Muscle layer of duodenum (tissue), 2 donors: ENCODE results near the gene RFC1.
"Not testable (repeated sequence)": the region's sequence is repeated elsewhere in the genome, so short reads cannot be mapped to it uniquely, and the experiment has no call there.

Source experiments
- H3K27ac ChIP-seq: one replicate; pipeline ENCODE4 v1.7.0; 2013; ENCODE audit warnings: mild to moderate bottlenecking, low read length
- H3K27me3 ChIP-seq: one replicate; pipeline ENCODE4 v1.7.0; 2013; ENCODE audit warnings: low read depth, mild to moderate bottlenecking, control low read depth, low read length
- H3K36me3 ChIP-seq, 2 donors: one replicate each; pipeline ENCODE4 v1.7.0; 2013; ENCODE audit warnings: low read length in 2 of 2, control low read depth in 1 of 2, mild to moderate bottlenecking in 1 of 2; ENCODE audit not compliant: insufficient read depth in 2 of 2, control insufficient read depth in 1 of 2
- H3K4me1 ChIP-seq, 2 donors: one replicate each; pipeline ENCODE4 v1.7.0; 2013; ENCODE audit warnings: low read length in 2 of 2, mild to moderate bottlenecking in 2 of 2, control low read depth in 1 of 2, moderate library complexity in 1 of 2; ENCODE audit not compliant: insufficient read depth in 2 of 2, control insufficient read depth in 1 of 2
- H3K4me3 ChIP-seq, 2 donors: one replicate each; pipeline ENCODE4 v1.7.0; 2013; ENCODE audit warnings: low read length in 2 of 2, low read depth in 1 of 2, mild to moderate bottlenecking in 1 of 2
- H3K9me3 ChIP-seq, 2 donors: one replicate each; pipeline ENCODE4 v1.7.0; 2013; ENCODE audit warnings: low read length in 2 of 2, control low read depth in 1 of 2, mild to moderate bottlenecking in 1 of 2; ENCODE audit not compliant: control insufficient read depth in 1 of 2
- donor health status: healthy.

RFC1 gene, protein sequence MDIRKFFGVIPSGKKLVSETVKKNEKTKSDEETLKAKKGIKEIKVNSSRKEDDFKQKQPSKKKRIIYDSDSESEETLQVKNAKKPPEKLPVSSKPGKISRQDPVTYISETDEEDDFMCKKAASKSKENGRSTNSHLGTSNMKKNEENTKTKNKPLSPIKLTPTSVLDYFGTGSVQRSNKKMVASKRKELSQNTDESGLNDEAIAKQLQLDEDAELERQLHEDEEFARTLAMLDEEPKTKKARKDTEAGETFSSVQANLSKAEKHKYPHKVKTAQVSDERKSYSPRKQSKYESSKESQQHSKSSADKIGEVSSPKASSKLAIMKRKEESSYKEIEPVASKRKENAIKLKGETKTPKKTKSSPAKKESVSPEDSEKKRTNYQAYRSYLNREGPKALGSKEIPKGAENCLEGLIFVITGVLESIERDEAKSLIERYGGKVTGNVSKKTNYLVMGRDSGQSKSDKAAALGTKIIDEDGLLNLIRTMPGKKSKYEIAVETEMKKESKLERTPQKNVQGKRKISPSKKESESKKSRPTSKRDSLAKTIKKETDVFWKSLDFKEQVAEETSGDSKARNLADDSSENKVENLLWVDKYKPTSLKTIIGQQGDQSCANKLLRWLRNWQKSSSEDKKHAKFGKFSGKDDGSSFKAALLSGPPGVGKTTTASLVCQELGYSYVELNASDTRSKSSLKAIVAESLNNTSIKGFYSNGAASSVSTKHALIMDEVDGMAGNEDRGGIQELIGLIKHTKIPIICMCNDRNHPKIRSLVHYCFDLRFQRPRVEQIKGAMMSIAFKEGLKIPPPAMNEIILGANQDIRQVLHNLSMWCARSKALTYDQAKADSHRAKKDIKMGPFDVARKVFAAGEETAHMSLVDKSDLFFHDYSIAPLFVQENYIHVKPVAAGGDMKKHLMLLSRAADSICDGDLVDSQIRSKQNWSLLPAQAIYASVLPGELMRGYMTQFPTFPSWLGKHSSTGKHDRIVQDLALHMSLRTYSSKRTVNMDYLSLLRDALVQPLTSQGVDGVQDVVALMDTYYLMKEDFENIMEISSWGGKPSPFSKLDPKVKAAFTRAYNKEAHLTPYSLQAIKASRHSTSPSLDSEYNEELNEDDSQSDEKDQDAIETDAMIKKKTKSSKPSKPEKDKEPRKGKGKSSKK

GRCh38 chr4:39365830-39366771 is at the start of gene RFC1:
Gene RFC1, minus strand, starts transcription at chr4:39366362. Its CDS starts 121 bp downstream, at chr4:39366241.
- no peaks in the 10 kb centered on the region for H3K27me3 ChIP-seq
- no peaks in the 10 kb centered on the region for H3K9me3 ChIP-seq
- H3K4me3 ChIP-seq, result peak within 1 kb of the TSS; percentile 79 to 94
- H3K36me3 ChIP-seq, result no peaks in the 10 kb centered on the region
- peak within 1 kb of the TSS; percentile 88 for H3K27ac ChIP-seq
- peaks cover 0 to 20% of the 10 kb centered on the region in 2 donors for H3K4me1 ChIP-seq

GRCh38 chr4:39415678-39416283 is 49.6 kb upstream of the RFC1 start:
- no peaks in the 10 kb centered on the region for H3K9me3 ChIP-seq
- no peaks in the 10 kb centered on the region for H3K4me1 ChIP-seq
- H3K27ac ChIP-seq, result no peak overlapping the region
- no peaks in the 10 kb centered on the region for H3K27me3 ChIP-seq
- H3K4me3 ChIP-seq, result no peak overlapping the region
- H3K36me3 ChIP-seq, result no peaks in the 10 kb centered on the region

- H3K36me3 ChIP-seq, H3K27me3 ChIP-seq, H3K9me3 ChIP-seq: not testable (repeated sequence)
Observed at GRCh38 chr4:39411561-39411960, 45.4 kb upstream of the RFC1 start.

GRCh38 chr4:39410415-39410814 is 44.3 kb upstream of the RFC1 start:
- no peak overlapping the region for H3K27ac ChIP-seq
- H3K36me3 ChIP-seq, result no peaks in the 10 kb centered on the region
- H3K4me3 ChIP-seq, result no peak overlapping the region
- no peaks in the 10 kb centered on the region for H3K9me3 ChIP-seq
- H3K27me3 ChIP-seq, result no peaks in the 10 kb centered on the region
- H3K4me1 ChIP-seq, result no peaks in the 10 kb centered on the region

More at GRCh38 chr4:39411561-39411960, 45.4 kb upstream of the RFC1 start:
- not testable (repeated sequence) for H3K4me1 ChIP-seq, H3K4me3 ChIP-seq, H3K27ac ChIP-seq

DNA sequence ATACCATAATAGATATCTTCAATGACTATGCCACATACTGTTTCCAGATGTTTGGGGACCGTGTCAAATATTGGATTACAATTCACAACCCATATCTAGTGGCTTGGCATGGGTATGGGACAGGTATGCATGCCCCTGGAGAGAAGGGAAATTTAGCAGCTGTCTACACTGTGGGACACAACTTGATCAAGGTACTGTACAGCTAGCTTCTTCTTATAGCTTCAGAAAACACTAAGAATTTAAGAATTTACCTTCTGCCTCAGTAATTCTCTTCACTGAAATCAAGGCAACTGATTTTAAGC is 41.4 kb upstream of the RFC1 start:
- Histone ChIP-seq H3K4me3 (no peak overlapping the region), H3K27ac (no peak overlapping the region), H3K9me3 (no peaks in the 10 kb centered on the region), H3K4me1 (no peaks in the 10 kb centered on the region), H3K36me3 (no peaks in the 10 kb centered on the region), H3K27me3 (no peaks in the 10 kb centered on the region)

DNA sequence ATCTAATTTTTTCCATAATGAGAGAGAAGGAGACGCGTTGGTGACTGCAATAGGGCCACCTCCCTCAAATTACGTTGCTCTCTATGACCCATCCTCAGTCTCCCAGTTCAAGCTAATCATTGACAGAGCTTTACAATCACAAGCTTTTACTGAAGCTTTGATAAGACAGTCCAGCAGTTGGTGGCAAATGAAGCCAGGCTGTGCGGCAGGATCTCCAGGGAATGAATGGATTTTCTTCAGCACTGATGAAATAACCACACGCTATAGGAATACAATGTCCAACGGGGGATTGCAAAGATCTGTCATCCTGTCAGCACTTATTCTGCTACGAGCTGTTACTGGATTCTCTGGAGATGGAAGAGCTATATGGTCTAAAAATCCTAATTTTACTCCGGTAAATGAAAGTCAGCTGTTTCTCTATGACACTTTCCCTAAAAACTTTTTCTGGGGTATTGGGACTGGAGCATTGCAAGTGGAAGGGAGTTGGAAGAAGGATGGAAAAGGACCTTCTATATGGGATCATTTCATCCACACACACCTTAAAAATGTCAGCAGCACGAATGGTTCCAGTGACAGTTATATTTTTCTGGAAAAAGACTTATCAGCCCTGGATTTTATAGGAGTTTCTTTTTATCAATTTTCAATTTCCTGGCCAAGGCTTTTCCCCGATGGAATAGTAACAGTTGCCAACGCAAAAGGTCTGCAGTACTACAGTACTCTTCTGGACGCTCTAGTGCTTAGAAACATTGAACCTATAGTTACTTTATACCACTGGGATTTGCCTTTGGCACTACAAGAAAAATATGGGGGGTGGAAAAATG is 40.8 kb upstream of the RFC1 start, which contains the start of gene KLB:
Gene KLB, plus strand, starts transcription at position 168 of the 821 bp plus-strand sequence. Its CDS starts 20 bp downstream, at position 188.
- Histone ChIP-seq H3K36me3 (no peaks in the 10 kb centered on the region), H3K9me3 (no peaks in the 10 kb centered on the region), H3K4me1 (no peaks in the 10 kb centered on the region), H3K27me3 (no peaks in the 10 kb centered on the region), H3K27ac (no peak within 1 kb of the TSS), H3K4me3 (no peak within 1 kb of the TSS)

DNA sequence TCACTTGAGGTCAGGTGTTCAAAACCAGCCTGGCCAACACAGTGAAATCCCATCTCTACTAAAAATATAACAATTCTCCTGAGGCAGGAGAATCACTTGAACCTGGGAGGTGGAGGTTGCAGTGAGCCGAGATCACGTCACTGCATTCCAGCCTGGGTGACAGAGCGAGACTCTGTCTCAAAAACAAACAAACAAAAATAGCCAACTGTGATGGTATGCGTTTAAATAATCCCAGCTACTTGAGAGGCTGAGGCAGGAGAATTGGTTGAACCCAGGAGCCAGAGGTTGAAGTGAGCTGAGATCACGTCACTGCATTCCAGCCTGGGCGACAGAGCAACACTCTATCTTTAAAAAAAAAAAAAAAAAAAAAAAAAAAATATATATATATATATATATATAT is 35.5 kb upstream of the RFC1 start:
- H3K36me3 ChIP-seq, H3K9me3 ChIP-seq, H3K4me1 ChIP-seq, H3K4me3 ChIP-seq, H3K27ac ChIP-seq, H3K27me3 ChIP-seq: not testable (repeated sequence)

GRCh38 chr4:39394706-39395105 is 28.5 kb upstream of the RFC1 start:
- H3K9me3 ChIP-seq, result no peaks in the 10 kb centered on the region
- H3K4me1 ChIP-seq, result no peaks in the 10 kb centered on the region
- H3K4me3 ChIP-seq, result no peak overlapping the region
- H3K27ac ChIP-seq, result no peak overlapping the region
- H3K27me3 ChIP-seq, result no peaks in the 10 kb centered on the region
- no peaks in the 10 kb centered on the region for H3K36me3 ChIP-seq

DNA sequence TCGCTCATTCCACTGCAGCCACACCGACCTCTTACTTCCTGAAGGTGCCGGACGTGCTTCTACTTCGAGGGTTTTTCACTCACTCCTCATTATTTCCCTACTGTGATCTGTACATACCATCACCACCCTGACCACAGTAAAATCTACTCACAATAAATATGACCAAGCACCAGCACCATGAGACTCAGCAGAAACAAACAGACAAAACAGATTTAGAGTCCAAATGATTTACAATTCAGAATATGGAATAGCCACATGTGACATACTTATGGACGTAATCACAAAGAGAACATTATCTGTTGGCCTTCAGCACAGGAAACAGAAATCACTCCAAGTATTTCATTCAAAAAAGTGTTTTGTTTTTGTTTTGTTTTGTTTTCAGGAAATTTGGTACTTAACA is 24.4 kb upstream of the RFC1 start:
- Histone ChIP-seq H3K36me3 (no peaks in the 10 kb centered on the region), H3K9me3 (no peaks in the 10 kb centered on the region), H3K27ac (no peak overlapping the region), H3K4me1 (no peaks in the 10 kb centered on the region), H3K27me3 (no peaks in the 10 kb centered on the region), H3K4me3 (no peak overlapping the region)

DNA sequence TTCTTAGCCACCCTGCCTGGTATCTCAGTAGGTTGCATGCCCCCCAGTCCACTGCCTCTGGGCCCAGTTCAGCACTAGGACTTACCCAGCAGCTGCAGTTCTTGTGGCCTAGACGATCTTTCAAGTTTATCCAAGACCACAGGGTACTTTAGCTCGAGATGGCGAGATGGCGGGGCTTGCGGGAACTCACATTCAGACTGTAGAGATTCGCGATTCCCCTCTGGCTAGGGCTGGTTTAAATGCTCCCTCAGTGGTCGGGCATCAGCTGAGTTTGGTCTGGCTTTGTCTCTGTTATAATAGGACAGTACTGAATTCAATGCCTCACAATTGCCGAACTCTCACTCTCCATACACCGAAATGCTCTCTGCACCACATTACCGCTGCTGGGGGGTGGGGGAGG is 18.4 kb upstream of the RFC1 start:
- Histone ChIP-seq H3K36me3 (no peaks in the 10 kb centered on the region), H3K9me3 (no peaks in the 10 kb centered on the region)

More for the DNA sequence above, 18.4 kb upstream of the RFC1 start:
- H3K27me3 ChIP-seq, result no peaks in the 10 kb centered on the region
- no peak overlapping the region for H3K4me3 ChIP-seq
- no peak overlapping the region for H3K27ac ChIP-seq
- no peaks in the 10 kb centered on the region for H3K4me1 ChIP-seq
